ENCODE measurements around the gene RWDD1. TPM values are rescaled to one million over a fixed set of nuclear protein-coding genes. Genes with fewer than 3 reads are reported as not detected.

The RWDD1 gene
- total RNA-seq, 4 donors from 2014 or later, result 56.1 to 77.3 (median 60.3) TPM

GRCh38 chr6:116561377-116562018 is 9.8 kb upstream of the RWDD1 start:
- Histone ChIP-seq H3K36me3 (no peaks in the 10 kb centered on the region), H3K4me1 (peaks cover 0 to 19% (median 0%) of the 10 kb centered on the region in 3 donors), H3K27me3 (no peaks in the 10 kb centered on the region), H3K27ac (no peak overlapping the region), H3K9me3 (no peaks in the 10 kb centered on the region), H3K4me3 (peak overlapping the region in 1 of 2 donors; percentile 20)
- TF ChIP-seq POLR2AphosphoS5 (IDR thresholded peaks at IDR 0.05) (no peak), POLR2A (IDR thresholded peaks at IDR 0.05) (no peak)
- TF ChIP-seq, protein P1, sequence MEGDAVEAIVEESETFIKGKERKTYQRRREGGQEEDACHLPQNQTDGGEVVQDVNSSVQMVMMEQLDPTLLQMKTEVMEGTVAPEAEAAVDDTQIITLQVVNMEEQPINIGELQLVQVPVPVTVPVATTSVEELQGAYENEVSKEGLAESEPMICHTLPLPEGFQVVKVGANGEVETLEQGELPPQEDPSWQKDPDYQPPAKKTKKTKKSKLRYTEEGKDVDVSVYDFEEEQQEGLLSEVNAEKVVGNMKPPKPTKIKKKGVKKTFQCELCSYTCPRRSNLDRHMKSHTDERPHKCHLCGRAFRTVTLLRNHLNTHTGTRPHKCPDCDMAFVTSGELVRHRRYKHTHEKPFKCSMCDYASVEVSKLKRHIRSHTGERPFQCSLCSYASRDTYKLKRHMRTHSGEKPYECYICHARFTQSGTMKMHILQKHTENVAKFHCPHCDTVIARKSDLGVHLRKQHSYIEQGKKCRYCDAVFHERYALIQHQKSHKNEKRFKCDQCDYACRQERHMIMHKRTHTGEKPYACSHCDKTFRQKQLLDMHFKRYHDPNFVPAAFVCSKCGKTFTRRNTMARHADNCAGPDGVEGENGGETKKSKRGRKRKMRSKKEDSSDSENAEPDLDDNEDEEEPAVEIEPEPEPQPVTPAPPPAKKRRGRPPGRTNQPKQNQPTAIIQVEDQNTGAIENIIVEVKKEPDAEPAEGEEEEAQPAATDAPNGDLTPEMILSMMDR (IDR thresholded peaks at IDR 0.05), result peak; percentile 80 to 94 (median 86)
- peak; percentile 59 for ATAC-seq
- WGBS, 2 donors (ENCODE audit: low coverage in 1 of 2), result 36 to 46% methylated on average over 9 of the region's 9 CpGs

DNA sequence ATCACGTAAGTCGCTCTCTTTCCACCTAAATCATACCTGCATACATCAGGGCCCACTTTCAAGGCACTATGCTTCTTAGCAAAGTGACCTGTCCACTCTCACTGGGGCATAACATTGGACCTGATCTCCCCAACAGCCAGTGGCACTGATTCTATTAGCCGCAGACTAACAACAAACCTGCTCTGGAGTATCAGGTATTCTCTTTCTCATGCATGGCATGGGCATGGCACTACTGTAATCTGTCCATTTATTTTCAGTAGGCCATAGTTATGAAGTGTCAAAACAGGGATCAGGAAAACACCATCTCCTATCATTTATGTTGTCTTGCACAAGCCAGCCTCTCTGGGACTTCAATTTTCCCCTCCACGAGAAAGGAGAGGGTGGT is 9.3 kb upstream of the RWDD1 start:
- no peak for TF ChIP-seq POLR2A (IDR thresholded peaks at IDR 0.05)
- TF ChIP-seq POLR2AphosphoS5 (IDR thresholded peaks at IDR 0.05), result no peak
- TF ChIP-seq, protein P1 (IDR thresholded peaks at IDR 0.05), result no peak
- TF ChIP-seq EP300 (IDR thresholded peaks at IDR 0.05), result no peak
- no peak overlapping the region for H3K4me3 ChIP-seq
- H3K27me3 ChIP-seq, result no peaks in the 10 kb centered on the region
- no peak overlapping the region for H3K27ac ChIP-seq
- H3K9me3 ChIP-seq, result no peaks in the 10 kb centered on the region
- H3K36me3 ChIP-seq, result no peaks in the 10 kb centered on the region
- ATAC-seq, result no peak
- H3K4me1 ChIP-seq, result peaks cover 0 to 19% (median 0%) of the 10 kb centered on the region in 3 donors
- 76 to 77% methylated on average over 3 to 4 of the region's 4 CpGs for WGBS, 2 donors (ENCODE audit: low coverage in 1 of 2)

DNA sequence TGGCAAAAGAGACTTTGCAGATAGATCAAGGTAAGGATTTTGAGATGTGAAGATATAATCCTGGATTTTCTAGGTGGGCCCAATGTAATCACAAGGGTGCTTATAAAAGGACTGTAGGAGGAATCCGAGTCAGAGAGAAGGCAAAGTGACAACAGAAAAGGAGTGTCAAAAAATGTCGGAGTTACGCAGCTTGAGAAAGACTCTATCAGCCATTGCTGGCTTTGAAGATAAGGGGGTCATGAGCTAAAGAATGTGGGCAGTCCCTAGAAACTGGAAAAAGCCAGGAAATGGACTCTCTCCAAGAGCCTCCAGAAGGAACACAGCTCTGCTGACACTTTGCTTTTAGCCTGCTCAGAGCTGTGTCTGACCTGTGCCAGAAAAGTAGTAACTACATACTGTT is 8.7 kb upstream of the RWDD1 start:
- no peak for ATAC-seq
- TF ChIP-seq POLR2AphosphoS5 (IDR thresholded peaks at IDR 0.05) (no peak), EP300 (IDR thresholded peaks at IDR 0.05) (no peak), POLR2A (IDR thresholded peaks at IDR 0.05) (no peak)
- TF ChIP-seq, protein P1 (IDR thresholded peaks at IDR 0.05), result no peak
- Histone ChIP-seq H3K27ac (no peak overlapping the region), H3K4me3 (no peak overlapping the region), H3K27me3 (no peaks in the 10 kb centered on the region), H3K36me3 (no peaks in the 10 kb centered on the region), H3K9me3 (no peaks in the 10 kb centered on the region), H3K4me1 (peaks cover 0 to 18% (median 0%) of the 10 kb centered on the region in 3 donors)
- 41 to 54% methylated on average over 3 of the region's 3 CpGs for WGBS, 2 donors (ENCODE audit: low coverage in 1 of 2)

- no peak overlapping the region for H3K4me3 ChIP-seq
- no peaks in the 10 kb centered on the region for H3K36me3 ChIP-seq
- no peaks in the 10 kb centered on the region for H3K27me3 ChIP-seq
- 97% methylated on average over 6 of the region's 9 CpGs; no CpG with 5 or more reads in 1 of the 2 donors for WGBS, 2 donors (ENCODE audit: low coverage in 1 of 2)
- H3K4me1 ChIP-seq, result peaks cover 0 to 13% (median 0%) of the 10 kb centered on the region in 3 donors
- no peaks in the 10 kb centered on the region for H3K9me3 ChIP-seq
- no peak for ATAC-seq
- no peak overlapping the region for H3K27ac ChIP-seq
- TF ChIP-seq, protein P1 (IDR thresholded peaks at IDR 0.05), result no peak
- TF ChIP-seq EP300 (IDR thresholded peaks at IDR 0.05), result no peak
- no peak for TF ChIP-seq POLR2A (IDR thresholded peaks at IDR 0.05)
- TF ChIP-seq POLR2AphosphoS5 (IDR thresholded peaks at IDR 0.05), result no peak
These were observed 7.5 kb upstream of the RWDD1 start for GRCh38 chr6:116563830-116564229.

DNA sequence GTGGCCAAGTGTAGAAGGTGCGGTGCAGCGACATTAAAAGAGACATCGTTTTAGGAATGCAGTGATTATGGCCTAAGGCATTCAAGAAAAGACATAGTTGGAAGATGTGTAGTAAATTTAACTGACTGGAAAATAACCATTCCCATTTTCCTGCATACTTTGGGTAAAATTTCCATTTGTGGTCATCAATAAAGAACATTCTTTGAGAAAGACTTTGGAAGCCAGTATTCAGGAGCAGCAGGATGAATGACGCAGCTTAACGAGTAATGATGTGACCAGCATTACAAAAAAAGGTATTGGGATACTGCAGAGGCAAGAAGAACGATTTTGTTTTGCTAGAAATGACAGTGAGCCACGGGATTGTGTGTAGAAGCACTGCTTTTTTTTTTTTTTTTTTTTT is 7.0 kb upstream of the RWDD1 start:
- Histone ChIP-seq H3K4me1 (peaks cover 0 to 13% (median 0%) of the 10 kb centered on the region in 3 donors), H3K27ac (no peak overlapping the region), H3K36me3 (no peaks in the 10 kb centered on the region), H3K9me3 (no peaks in the 10 kb centered on the region), H3K4me3 (no peak overlapping the region), H3K27me3 (no peaks in the 10 kb centered on the region)
- TF ChIP-seq POLR2AphosphoS5 (IDR thresholded peaks at IDR 0.05), result no peak
- 48 to 76% methylated on average over 4 to 7 of the region's 7 CpGs for whole genome bisulfite sequencing, 2 donors (ENCODE audit: low coverage in 1 of 2)
- ATAC-seq, result no peak

All from gastroesophageal sphincter (tissue), 4 donors.